Adrenal gland (tissue), 5 donors: ENCODE measurements around the gene ABCB4.

Experiments
- CTCF ChIP-seq, 6 experiments: fragments of 450-650 bp in 4 of 6; fragments of 200-600 bp in 2 of 6; sonication (generic) in 1 of 6; IDR thresholded peaks; 1 replicate in 5 of 6; 2 replicates in 1 of 6; pipeline versions ENCODE4 v1.5.1 to v1.8.0; 2016 to 2021; ENCODE audit warnings: antibody characterized with exemption in 6 of 6, mild to moderate bottlenecking in 2 of 6, moderate library complexity in 1 of 6
- POLR2A ChIP-seq, 2 donors: fragments of 450-650 bp; IDR thresholded peaks; one replicate each; pipeline ENCODE4 v1.6.1; 2017; ENCODE audit warnings: antibody characterized with exemption in 2 of 2, mild to moderate bottlenecking in 2 of 2, moderate library complexity in 1 of 2
- donor health status: DM: no; HTN: no; CAD: no.

- TF ChIP-seq POLR2A (IDR thresholded peaks at IDR 0.05) (no peak), CTCF (IDR thresholded peaks at IDR 0.05) (no peak)
These were observed 23.2 kb downstream of the ABCB4 start for GRCh38 chr7:87452279-87452678.
